HG02763 (cell line): ENCODE results near the gene POLR1G.
"Not testable (repeated sequence)": the region's sequence is repeated elsewhere in the genome, so short reads cannot be mapped to it uniquely, and the experiment has no call there.

Source experiments
- ATAC-seq: cut with Tn5 transposase; IDR thresholded peaks from one replicate; pipeline ENCODE4 v1.9.1; 2021; ENCODE audit warnings: mild to moderate bottlenecking, moderate library complexity; ENCODE audit not compliant: unreplicated experiment

The POLR1G gene

GRCh38 chr19:45395821-45396617 lies 10.4 kb upstream of the POLR1G start:
- ATAC-seq: no peak

DNA sequence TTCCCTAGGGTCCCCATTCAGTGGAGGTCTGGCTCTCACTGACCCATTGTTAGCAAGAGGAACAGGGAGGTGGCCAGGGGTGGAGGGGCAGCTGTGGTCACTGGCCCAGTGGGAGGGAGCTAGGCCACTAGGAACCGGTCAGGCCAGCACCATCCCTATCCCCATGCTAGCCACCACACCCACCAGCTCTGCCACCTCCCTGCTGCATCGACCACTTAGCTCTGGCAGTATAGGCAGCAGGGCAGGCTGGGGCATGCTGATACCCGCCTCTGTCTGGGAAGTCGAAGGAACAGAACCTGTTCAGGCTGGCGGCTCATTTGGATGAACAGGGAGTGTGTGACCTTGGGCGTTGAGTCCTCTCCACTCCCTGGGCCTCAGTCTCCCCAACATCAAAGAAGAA lies 6.3 kb upstream of the POLR1G start:
- no peak for ATAC-seq

DNA sequence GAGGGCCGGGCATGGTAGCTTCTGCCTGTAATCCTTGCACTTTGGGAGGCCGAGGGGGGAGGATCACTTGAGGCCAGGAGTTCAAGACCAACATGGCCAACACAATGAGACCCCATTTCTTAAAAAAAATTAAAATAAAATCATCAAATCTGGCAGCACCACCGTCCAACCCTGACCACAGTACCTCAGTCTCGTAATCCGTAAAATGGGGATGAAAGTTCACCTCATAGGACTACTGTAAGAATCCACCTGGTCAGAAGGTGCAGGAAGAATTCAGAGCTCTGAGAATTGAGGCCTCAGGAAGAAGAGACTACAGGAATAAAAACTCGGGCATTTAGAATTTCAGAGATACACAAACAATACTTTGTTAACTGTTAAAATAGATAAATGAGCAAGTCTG lies 4.6 kb upstream of the POLR1G start:
- ATAC-seq: no peak

DNA sequence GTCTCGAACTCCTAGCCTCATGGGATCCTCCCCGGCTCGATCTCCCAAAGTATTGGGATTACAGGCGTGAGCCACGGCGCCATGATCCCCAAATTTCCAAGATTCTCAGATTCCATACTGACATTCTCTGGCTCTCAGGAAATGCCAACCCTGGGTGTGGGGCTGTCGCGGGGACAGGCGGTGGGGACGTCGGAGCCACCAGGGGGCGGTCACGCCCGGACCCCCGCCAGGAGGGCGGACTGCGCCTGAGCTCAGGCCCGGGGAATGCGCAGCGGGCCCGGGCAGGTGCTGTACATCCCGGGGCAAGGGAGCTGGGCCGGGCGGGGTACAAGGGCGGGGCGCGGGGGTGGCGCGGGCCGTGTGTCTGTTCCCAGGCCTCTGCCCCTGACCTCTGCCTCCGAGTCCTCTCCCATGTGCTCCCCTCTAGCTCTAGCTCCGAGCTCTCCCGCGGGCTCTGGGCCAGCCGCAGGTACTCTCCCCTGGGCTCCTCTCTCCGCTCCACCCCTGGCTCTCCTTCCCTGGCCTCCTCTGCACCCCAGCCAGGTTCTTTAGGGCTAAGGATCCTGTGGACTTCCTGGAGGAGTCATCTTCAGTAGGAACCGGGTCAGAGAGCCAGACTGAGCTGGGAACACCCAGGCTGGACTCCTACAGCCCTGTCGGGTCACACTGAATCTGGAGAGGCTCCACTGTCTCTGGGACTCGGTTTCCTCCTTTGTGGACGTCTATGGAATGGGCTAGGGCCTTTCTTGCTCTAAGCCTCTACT lies 4.0 kb upstream of the POLR1G start:
- ATAC-seq: no peak

DNA sequence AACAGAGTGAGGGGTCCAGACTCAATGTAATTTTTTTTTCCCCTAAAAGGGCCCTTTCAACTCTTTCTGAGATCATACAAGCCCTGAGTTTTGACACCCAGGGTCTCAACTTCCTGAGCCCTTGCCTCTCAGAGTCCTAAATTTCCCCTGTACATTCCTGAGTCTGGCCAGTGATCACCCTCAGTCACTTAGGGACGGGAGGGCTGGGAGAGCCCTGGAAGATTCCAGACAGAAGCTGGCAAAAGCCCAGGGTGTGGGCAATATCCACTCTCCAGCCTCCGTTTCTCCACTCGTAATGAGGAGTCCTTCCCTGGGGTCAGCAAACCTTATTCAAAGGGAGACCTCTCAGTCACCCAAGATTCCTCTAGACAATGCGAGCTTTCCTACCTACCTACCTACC lies 3.2 kb upstream of the POLR1G start:
- no peak for ATAC-seq

DNA sequence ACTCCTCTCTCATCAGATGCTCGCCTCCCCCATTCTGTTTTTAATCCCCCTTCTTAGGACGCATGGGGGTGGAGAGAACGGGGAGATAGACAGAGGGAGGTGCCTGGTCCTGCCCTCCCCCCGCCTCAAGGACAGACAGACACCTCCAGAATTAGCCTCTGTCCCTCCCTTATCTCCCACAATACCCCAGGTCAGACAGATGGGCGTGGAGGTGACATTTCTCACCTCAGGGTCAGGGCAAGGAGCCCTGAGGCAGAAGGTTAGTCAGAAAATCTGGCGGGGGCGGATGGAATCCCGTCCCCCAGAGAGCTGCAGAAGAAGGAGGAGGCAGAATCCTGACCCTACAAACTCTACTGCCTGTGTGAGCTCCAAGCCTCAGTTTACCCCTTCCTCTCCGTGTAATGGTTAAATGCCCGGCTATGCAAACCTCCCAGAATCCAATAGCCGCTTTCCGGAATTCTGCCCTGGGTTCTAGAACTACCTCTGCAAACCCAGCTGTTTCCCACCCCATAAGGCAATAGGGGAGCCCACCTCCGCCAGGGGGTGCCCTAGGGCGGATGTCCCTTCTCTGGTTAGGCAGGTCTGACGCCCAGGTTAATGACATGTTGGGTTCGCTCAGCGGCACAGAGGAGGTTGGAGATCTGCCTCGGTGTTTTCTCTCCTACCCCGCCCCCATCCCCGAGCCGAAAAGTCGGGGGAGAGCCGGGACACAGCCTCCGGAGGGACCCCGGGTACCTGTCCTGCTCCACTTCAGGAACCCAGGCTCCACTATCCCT lies 2.5 kb upstream of the POLR1G start:
- ATAC-seq: no peak

- ATAC-seq: no peak
Observed at GRCh38 chr19:45404557-45405434, 1.6 kb upstream of the POLR1G start, which contains the start of gene PPP1R13L. TSS of gene PPP1R13L (minus strand) at chr19:45405069. CDS start at chr19:45398318, 6,751 bp downstream.

DNA sequence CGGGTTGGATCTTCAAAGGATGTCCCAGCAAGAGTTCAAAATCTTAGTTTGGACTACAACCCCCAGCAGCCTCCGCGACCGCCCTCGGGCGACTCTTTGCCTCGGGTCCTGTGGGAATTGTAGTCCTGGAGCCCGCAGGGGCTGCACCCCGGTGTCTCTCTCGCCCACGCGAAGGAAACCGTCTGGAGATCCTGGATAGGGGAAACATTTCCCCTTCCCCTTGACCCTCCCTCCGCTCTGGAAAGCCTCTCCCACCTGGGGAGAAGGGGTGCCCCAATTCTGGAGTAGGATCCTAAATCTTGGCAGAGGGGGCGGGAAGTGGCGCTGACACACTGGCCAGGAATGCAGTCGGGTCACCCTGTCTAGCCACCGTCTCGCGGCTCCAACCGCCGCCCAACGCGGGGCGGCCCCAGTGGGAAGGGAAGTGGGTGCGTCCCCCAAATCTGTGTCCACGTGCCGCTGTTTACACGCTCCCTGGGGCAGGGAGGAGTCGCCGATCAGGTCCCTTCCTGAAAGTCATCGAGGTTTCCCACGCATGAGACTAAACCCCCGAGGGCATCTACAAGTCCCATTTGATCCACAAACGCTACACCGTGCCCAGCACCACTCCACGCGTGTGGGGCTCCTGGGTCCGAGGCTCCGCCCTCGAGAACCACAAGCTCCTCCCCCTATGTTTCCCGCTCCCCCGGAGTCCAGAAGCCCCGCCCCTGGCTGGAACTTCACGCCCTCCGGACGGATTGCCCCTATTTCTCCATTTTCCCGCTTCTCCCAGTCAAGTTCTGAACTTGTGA lies 814 bp upstream of the POLR1G start:
- ATAC-seq: peak; percentile 49

GRCh38 chr19:45407091-45407375 lies 589 bp downstream of the POLR1G start:
- ATAC-seq: no peak

DNA sequence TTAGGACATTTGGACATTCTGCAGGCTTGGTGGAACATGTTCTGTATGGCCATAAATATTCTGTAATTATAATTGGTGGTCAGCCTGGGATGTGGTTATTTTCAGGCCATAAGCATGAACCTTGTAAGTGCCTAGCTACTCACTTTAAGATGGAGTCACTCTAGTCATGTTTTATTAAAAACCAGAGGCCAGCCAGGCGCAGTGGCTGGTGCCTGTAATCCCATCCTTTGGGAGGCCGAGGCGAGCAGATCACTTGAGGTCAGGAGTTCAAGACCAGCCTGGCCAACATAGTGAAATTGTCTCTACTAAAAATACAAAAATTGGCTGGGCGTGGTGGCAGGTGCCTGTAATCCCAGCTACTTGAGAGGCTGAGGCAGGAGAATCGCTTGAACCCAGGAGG lies 1.1 kb downstream of the POLR1G start:
- ATAC-seq: not testable (repeated sequence)

GRCh38 chr19:45408121-45408520 lies 1.7 kb downstream of the POLR1G start:
- no peak for ATAC-seq

- no peak for ATAC-seq
Observed at GRCh38 chr19:45408830-45409556, 2.5 kb downstream of the POLR1G start.

GRCh38 chr19:45409557-45409920 lies 3.1 kb downstream of the POLR1G start:
- ATAC-seq: no peak

DNA sequence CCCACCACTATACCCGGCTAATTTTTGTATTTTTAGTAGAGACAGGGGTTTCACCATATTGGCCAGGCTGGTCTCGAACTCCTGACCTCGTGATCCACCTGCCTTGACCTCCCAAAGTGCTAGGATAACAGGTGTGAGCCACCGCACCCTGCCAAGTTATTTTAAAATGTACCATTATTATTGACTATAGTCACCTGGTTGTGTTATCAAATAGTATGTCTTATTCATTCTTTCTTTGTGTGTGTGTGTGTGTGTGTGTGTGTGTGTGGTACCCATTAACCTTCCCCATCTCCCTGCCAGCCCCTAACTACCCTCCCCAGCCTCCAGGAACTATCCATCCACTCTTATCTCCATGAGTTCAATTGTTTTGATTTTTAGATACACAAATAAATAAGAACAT lies 3.9 kb downstream of the POLR1G start:
- ATAC-seq: not testable (repeated sequence)

GRCh38 chr19:45413497-45413896 lies 7.1 kb downstream of the POLR1G start:
- no peak for ATAC-seq

DNA sequence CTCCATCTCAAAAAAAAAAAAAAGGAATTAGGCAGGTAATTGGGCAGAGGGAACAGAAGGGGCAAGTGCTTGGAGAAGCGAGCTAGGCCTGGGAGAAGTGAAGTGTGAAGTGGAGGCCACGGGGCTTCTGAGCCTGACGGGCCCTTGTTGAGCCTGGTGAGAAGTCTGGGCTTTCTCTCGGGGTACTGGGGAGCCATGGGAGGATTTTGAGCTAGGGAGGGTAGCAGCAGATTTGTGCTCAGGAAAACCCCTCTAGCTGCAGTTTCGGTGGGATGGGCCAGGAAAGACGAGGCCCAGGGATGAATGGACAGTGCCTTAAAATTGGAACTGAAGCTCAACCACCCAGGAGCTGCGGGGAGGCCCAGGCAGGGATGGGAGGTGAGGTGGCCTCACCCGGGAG lies 8.0 kb downstream of the POLR1G start:
- no peak for ATAC-seq

DNA sequence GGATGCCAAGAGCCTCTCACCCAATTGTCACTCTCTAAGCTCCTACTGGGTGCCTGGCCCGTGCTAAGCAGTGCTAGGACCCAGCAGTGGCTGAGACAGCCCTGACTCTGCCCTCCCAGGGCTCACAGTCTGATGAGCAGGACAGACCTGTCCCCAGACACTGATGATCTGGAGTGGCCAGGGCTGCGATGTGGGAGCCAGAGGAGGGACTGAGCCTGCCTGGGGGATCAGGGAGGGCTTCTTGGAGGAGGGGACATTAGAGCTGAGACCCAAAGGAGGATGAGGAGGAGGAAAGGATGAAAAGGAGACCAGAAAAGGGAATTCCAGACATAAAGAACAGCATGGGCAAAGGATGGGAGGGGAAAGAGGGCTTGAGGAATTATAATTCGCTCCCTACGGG lies 10.7 kb downstream of the POLR1G start:
- no peak for ATAC-seq

- ATAC-seq: no peak
Observed at GRCh38 chr19:45418802-45419201, 12.4 kb downstream of the POLR1G start.

- no peak for ATAC-seq
Observed at GRCh38 chr19:45419396-45419795, 13.0 kb downstream of the POLR1G start.
